Upper lobe of left lung (tissue), 6 donors: ENCODE data around the gene FAM151A. TPM values are rescaled to one million over a fixed set of nuclear protein-coding genes. Genes with fewer than 3 reads are reported as not detected.

ENCODE experiments used
- ATAC-seq, 2 donors: fragments of 200-7000 bp; cut with Tn5 transposase; one replicate each; pipeline ENCODE4 v1.9.1; 2022; ENCODE audit warnings: mild to moderate bottlenecking in 2 of 2, moderate library complexity in 2 of 2; ENCODE audit not compliant: low FRiP score in 2 of 2
- DNase-seq, 2 donors: peaks; one replicate each; pipeline ENCODE4 v3.0.0-alpha.2; 2019 to 2020
- H3K27ac ChIP-seq, 4 donors: fragments of 200-600 bp; sonication (generic); one replicate each; pipeline ENCODE4 v1.5.1; 2016 to 2019
- H3K27me3 ChIP-seq, 4 donors: fragments of 200-600 bp; sonication (generic); one replicate each; pipeline ENCODE4 v1.5.1; 2017 to 2019
- H3K36me3 ChIP-seq, 4 donors: fragments of 200-600 bp; sonication (generic); one replicate each; pipeline ENCODE4 v1.5.1; 2016 to 2019
- H3K4me1 ChIP-seq, 4 donors: fragments of 200-600 bp; sonication (generic); one replicate each; pipeline ENCODE4 v1.5.1; 2018 to 2019
- H3K4me3 ChIP-seq, 4 donors: fragments of 200-600 bp; sonication (generic); one replicate each; pipeline ENCODE4 v1.5.1; 2017 to 2019; ENCODE audit warnings: mild to moderate bottlenecking in 2 of 4, moderate library complexity in 1 of 4
- H3K9me3 ChIP-seq, 4 donors: fragments of 200-600 bp; sonication (generic); one replicate each; pipeline ENCODE4 v1.5.1; 2018 to 2019
- EP300 ChIP-seq, 4 donors: sonication (generic); formaldehyde crosslinking; IDR thresholded peaks; one replicate each; pipeline ENCODE4 v1.5.1; 2017; ENCODE audit warnings: antibody characterized with exemption in 4 of 4, control low read depth in 2 of 4
- POLR2A ChIP-seq, 4 donors: fragments of 450-650 bp; IDR thresholded peaks; one replicate each; pipeline ENCODE4 v1.5.1; 2016 to 2017; ENCODE audit warnings: antibody characterized with exemption in 4 of 4, mild to moderate bottlenecking in 2 of 4
- POLR2AphosphoS5 ChIP-seq, 2 donors: sonication (generic); formaldehyde crosslinking; IDR thresholded peaks; one replicate each; pipeline ENCODE4 v1.5.1; 2017; ENCODE audit warnings: antibody characterized with exemption in 2 of 2
- whole genome bisulfite sequencing, 2 donors: methylation state at CpG; one replicate each; pipeline ENCODE4 v1.1.5; 2017 to 2018; 5-methylcytosine and 5-hydroxymethylcytosine counted together
- total RNA-seq, 6 donors: library from RNA; depleted of rRNA in 4 of 6; stranded (reverse); fragments of >200 nt in 4 of 6; gene quantifications; one replicate each; pipeline versions ENCODE4 v1.1.0 to v1.2.1, GENCODE V29; 2016 to 2021
- TF ChIP-seq, protein P1 (sequence below), 6 experiments: fragments of 450-650 bp in 4 of 6; fragments of 200-600 bp in 2 of 6; sonication (generic) in 2 of 6; IDR thresholded peaks; one replicate each; pipeline ENCODE4 v1.5.1; 2016 to 2019; ENCODE audit warnings: antibody characterized with exemption in 6 of 6
- donor health status: DM: no; HTN: no; CAD: no; lungs with moderate emphysema.
- donor health status: DM: no; HTN: yes; CAD: no; lungs with severe emphysema.

FAM151A gene
- total RNA-seq, 6 donors from 2014 or later: not detected

- Histone ChIP-seq H3K9me3 (no peaks in the 10 kb centered on the region), H3K36me3 (no peaks in the 10 kb centered on the region), H3K27ac (no peak overlapping the region), H3K27me3 (no peaks in the 10 kb centered on the region), H3K4me1 (no peaks in the 10 kb centered on the region), H3K4me3 (no peak overlapping the region)
- no peak for ATAC-seq
- WGBS, 2 donors: 87 to 94% methylated on average over 6 to 19 of the region's 19 CpGs
- TF ChIP-seq POLR2A (IDR thresholded peaks at IDR 0.05) (no peak), EP300 (IDR thresholded peaks at IDR 0.05) (no peak), POLR2AphosphoS5 (IDR thresholded peaks at IDR 0.05) (no peak)
- TF ChIP-seq, protein P1, sequence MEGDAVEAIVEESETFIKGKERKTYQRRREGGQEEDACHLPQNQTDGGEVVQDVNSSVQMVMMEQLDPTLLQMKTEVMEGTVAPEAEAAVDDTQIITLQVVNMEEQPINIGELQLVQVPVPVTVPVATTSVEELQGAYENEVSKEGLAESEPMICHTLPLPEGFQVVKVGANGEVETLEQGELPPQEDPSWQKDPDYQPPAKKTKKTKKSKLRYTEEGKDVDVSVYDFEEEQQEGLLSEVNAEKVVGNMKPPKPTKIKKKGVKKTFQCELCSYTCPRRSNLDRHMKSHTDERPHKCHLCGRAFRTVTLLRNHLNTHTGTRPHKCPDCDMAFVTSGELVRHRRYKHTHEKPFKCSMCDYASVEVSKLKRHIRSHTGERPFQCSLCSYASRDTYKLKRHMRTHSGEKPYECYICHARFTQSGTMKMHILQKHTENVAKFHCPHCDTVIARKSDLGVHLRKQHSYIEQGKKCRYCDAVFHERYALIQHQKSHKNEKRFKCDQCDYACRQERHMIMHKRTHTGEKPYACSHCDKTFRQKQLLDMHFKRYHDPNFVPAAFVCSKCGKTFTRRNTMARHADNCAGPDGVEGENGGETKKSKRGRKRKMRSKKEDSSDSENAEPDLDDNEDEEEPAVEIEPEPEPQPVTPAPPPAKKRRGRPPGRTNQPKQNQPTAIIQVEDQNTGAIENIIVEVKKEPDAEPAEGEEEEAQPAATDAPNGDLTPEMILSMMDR (IDR thresholded peaks at IDR 0.05): no peak
- DNase-seq: no peak
Observed at GRCh38 chr1:54607821-54608565, 15.3 kb downstream of the FAM151A start.

DNA sequence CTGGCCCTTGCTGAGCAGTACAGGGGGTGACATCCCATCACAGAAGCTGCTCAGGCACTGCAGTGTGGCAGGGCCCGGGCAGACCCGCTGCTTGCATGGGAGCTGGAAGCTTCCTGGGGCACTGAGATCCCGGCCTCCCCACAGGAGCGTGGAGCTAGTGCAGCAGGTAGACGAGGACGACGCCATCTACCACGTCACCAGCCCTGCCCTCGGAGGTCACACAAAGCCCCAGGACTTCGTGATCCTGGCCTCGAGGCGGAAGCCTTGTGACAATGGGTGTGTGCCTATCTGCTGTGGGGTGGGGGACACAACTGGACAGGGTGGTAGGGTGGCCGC is 16.4 kb downstream of the FAM151A start:
- H3K4me1 ChIP-seq: no peaks in the 10 kb centered on the region
- no peaks in the 10 kb centered on the region for H3K36me3 ChIP-seq
- no peaks in the 10 kb centered on the region for H3K27me3 ChIP-seq
- no peak for DNase-seq
- no peaks in the 10 kb centered on the region for H3K9me3 ChIP-seq
- no peak overlapping the region for H3K4me3 ChIP-seq
- ATAC-seq: no peak
- no peak overlapping the region for H3K27ac ChIP-seq
- 95 to 100% methylated on average over 1 to 12 of the region's 13 CpGs for WGBS, 2 donors
- TF ChIP-seq, protein P1 (IDR thresholded peaks at IDR 0.05): no peak
- no peak for TF ChIP-seq POLR2AphosphoS5 (IDR thresholded peaks at IDR 0.05)
- no peak for TF ChIP-seq POLR2A (IDR thresholded peaks at IDR 0.05)
- no peak for TF ChIP-seq EP300 (IDR thresholded peaks at IDR 0.05)

DNA sequence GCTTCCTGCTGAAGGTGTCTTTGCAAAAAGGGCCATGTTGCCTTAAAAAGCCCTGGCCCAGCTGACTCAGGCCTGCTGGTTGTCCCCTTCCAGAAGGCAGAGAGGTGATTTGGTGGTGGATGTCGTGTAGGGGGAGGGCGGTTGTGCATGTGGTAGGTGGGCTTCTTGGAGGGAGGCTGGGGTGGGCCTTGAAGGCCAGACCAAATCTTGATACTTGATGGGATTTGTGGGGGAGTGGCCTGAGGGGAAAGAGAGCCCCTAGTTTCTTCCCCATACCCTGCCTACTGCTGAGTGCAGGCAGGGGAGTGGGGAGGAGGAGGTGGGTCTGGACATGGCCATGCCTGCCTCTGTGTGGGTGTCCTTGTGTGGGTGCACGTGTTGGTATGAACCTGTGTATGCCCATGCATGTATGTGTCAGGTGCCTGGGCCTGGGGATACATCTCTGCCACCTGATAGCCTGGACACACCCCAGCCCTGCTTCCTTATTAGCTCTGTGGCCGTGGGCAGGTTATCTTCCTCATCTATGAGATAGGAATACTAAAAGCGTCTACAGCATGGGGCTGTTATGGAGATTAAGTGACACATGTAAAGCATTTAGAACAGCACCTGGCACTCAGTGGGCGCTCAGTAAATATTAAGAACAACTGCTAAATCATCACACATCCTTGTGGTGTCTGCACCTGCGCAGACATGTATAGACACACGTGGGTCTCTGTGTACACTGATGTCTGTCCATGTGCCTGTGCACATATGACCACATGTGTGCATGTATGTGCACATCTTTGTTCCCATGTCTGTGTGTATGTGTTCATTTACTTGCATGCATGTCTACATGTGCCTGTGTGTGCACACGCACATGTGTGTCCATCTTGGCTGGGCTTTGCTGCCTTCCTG is 17.0 kb downstream of the FAM151A start:
- Histone ChIP-seq H3K4me3 (no peak overlapping the region), H3K36me3 (no peaks in the 10 kb centered on the region), H3K27ac (no peak overlapping the region), H3K9me3 (no peaks in the 10 kb centered on the region), H3K4me1 (no peaks in the 10 kb centered on the region), H3K27me3 (no peaks in the 10 kb centered on the region)
- ATAC-seq (no peak), DNase-seq (no peak)
- 87 to 97% methylated on average over 6 to 9 of the region's 9 CpGs for WGBS, 2 donors
- TF ChIP-seq POLR2A (IDR thresholded peaks at IDR 0.05) (no peak), EP300 (IDR thresholded peaks at IDR 0.05) (no peak), POLR2AphosphoS5 (IDR thresholded peaks at IDR 0.05) (no peak)
- TF ChIP-seq, protein P1 (IDR thresholded peaks at IDR 0.05): no peak

GRCh38 chr1:54604572-54605370 is 18.6 kb downstream of the FAM151A start:
- H3K36me3 ChIP-seq: no peaks in the 10 kb centered on the region
- H3K27me3 ChIP-seq: no peaks in the 10 kb centered on the region
- no peak for DNase-seq
- no peak overlapping the region for H3K4me3 ChIP-seq
- WGBS, 2 donors: 78 to 79% methylated on average over 9 to 13 of the region's 13 CpGs
- no peak overlapping the region for H3K27ac ChIP-seq
- no peak for TF ChIP-seq POLR2A (IDR thresholded peaks at IDR 0.05)
- TF ChIP-seq, protein P1 (IDR thresholded peaks at IDR 0.05): no peak
- TF ChIP-seq POLR2AphosphoS5 (IDR thresholded peaks at IDR 0.05): no peak
- TF ChIP-seq EP300 (IDR thresholded peaks at IDR 0.05): no peak
- no peaks in the 10 kb centered on the region for H3K4me1 ChIP-seq
- no peak for ATAC-seq
- H3K9me3 ChIP-seq: no peaks in the 10 kb centered on the region
